Coronary artery (tissue), 2 donors: Measurements from ENCODE around the gene CA7.
"Not testable (repeated sequence)": the region's sequence is repeated elsewhere in the genome, so short reads cannot be mapped to it uniquely, and the experiment has no call there.

Experiments
- DNase-seq: peaks from one replicate; pipeline ENCODE4 v3.0.0-alpha.2; 2017; ENCODE audit warnings: low spot score
- H3K27ac ChIP-seq, 2 donors: fragments of 200-600 bp; sonication (generic); one replicate each; pipeline ENCODE4 v1.5.1; 2016 to 2019
- H3K4me3 ChIP-seq: fragments of 200-600 bp; sonication (generic); 2 replicates; pipeline ENCODE4 v1.5.1; 2016; ENCODE audit warnings: mild to moderate bottlenecking, moderate library complexity
- TF ChIP-seq, protein P1 (sequence below): fragments of 200-600 bp; sonication (generic); IDR thresholded peaks from one replicate; pipeline ENCODE4 v1.5.1; 2019; ENCODE audit warnings: antibody characterized with exemption

Gene CA7

DNA sequence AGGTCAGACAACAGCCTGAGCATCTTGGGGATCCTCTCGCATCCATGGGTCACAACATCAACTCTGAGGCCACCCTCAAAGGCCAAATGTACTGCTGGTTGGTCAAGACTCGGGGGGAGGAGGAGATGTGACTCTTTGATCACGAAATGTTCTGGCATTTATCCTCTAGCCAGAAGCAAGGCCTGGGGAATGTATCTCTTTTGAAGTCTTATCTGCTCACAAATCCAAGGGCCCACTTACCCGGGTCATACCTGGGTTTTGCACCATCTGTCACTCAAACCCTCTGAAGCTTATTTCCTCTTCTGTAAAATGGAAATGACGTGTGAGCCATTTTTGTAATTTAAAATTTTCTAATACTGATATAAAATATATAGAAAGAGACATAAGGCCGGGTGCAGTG is 13.2 kb downstream of the CA7 start:
- TF ChIP-seq, protein P1, sequence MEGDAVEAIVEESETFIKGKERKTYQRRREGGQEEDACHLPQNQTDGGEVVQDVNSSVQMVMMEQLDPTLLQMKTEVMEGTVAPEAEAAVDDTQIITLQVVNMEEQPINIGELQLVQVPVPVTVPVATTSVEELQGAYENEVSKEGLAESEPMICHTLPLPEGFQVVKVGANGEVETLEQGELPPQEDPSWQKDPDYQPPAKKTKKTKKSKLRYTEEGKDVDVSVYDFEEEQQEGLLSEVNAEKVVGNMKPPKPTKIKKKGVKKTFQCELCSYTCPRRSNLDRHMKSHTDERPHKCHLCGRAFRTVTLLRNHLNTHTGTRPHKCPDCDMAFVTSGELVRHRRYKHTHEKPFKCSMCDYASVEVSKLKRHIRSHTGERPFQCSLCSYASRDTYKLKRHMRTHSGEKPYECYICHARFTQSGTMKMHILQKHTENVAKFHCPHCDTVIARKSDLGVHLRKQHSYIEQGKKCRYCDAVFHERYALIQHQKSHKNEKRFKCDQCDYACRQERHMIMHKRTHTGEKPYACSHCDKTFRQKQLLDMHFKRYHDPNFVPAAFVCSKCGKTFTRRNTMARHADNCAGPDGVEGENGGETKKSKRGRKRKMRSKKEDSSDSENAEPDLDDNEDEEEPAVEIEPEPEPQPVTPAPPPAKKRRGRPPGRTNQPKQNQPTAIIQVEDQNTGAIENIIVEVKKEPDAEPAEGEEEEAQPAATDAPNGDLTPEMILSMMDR, result no peak
- Histone ChIP-seq H3K27ac (no peak overlapping the region), H3K4me3 (no peak overlapping the region)
- DNase-seq, result no peak

- Histone ChIP-seq H3K4me3 (no peak overlapping the region), H3K27ac (no peak overlapping the region)
- no peak for DNase-seq
- TF ChIP-seq, protein P1, result no peak
These were observed 14.7 kb downstream of the CA7 start for GRCh38 chr16:66858740-66859396.

- no peak overlapping the region for H3K4me3 ChIP-seq
- DNase-seq, result no peak
- no peak overlapping the region for H3K27ac ChIP-seq
- TF ChIP-seq, protein P1, result no peak
These were observed 15.3 kb downstream of the CA7 start for GRCh38 chr16:66859397-66860068.

DNA sequence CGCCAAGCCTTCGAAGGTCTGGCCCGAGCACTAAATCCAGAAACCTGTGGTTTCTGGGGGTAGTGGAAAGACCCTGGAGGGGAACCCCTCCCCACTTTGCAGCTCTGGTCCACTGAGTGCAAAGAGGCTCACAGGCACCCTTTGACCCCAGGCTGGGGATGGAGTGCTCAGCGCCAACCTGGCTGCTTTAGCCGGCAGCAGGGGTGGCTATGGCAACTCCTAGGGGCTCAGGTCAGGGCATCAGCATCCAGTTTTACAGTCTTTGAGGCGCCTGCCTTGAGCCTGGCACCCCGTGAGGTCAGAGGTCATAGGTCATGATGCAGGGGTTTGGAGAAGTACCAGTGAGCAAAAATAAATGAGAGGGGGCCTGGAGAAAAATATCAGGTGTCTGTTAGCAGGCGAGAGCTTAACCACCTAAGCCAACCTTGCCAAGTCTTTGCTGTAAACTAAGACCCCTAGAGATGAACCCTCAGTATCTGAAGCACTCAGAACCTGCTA is 17.9 kb downstream of the CA7 start:
- no peak overlapping the region for H3K27ac ChIP-seq
- TF ChIP-seq, protein P1, result no peak
- DNase-seq, result peak; percentile 36
- H3K4me3 ChIP-seq, result no peak overlapping the region

DNA sequence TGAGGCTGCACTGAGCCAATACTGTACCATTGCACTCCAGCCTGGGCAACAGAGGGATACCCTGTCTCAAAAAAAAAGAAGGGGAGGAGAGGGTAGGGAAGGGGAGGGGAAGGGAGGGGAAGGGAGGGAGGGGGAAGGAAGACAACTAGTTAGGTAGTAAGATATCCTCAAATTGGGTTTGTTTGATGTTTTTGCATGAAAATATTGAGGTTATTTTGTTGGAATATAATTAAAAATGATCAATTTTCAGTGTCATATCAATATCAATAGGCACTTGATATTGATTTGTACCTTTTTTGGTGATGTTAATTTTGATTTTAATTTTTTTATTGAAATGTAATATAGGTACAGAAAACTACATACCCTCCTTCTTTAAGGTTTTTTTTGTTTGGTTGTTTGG is 19.5 kb downstream of the CA7 start:
- no peak overlapping the region for H3K4me3 ChIP-seq
- H3K27ac ChIP-seq, result no peak overlapping the region
- TF ChIP-seq, protein P1, result no peak
- no peak for DNase-seq

DNA sequence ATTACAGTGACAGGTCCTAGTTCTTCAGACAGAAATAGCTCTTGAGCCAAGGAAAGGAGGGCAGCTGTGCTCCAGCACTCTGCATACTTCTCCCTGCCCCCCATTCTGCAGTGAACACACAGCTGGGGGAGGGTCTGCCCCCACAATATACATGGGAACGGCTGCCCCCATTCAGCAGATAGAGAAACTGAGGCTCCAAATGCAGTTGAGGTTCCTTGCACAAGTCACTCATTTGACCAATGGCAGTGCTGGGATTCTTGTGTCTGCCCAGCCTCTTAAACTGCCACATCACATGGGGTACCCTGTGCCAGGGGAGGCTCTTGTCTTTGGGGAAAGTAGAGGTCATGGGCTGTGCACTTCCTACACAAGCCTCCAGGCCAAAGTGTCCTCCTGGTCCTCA is 25.2 kb downstream of the CA7 start:
- no peak for DNase-seq
- Histone ChIP-seq H3K4me3 (no peak overlapping the region), H3K27ac (no peak overlapping the region)
- TF ChIP-seq, protein P1, result no peak

- not testable (repeated sequence) for H3K4me3 ChIP-seq, DNase-seq, H3K27ac ChIP-seq
These were observed 27.1 kb downstream of the CA7 start for GRCh38 chr16:66871363-66871762.
